Measurements from ENCODE around the gene RSPO4. TPM values are rescaled to one million over a fixed set of nuclear protein-coding genes. Genes with fewer than 3 reads are reported as not detected.

The RSPO4 gene
- total and polyA plus RNA-seq, 2 donors: 0.08 TPM; not detected in 1

- DNase-seq (ENCODE audit: extremely low spot score): no peak
- WGBS: 49% methylated on average over 5 of the region's 5 CpGs
- Histone ChIP-seq H3K4me3 (ENCODE audit: low read depth, low read length) (no peak overlapping the region), H3K4me1 (ENCODE audit: insufficient read depth) (no peaks in the 10 kb centered on the region), H3K36me3 (ENCODE audit: insufficient read depth) (no peaks in the 10 kb centered on the region), H3K27ac (ENCODE audit: low read depth) (no peak overlapping the region)
These were observed 90.1 kb downstream of the RSPO4 start for GRCh38 chr20:911882-912600.

- H3K27ac ChIP-seq (ENCODE audit: low read depth): no peak overlapping the region
- H3K36me3 ChIP-seq (ENCODE audit: insufficient read depth): no peaks in the 10 kb centered on the region
- WGBS: 55% methylated on average over 12 of the region's 12 CpGs
- DNase-seq (ENCODE audit: extremely low spot score): no peak
- no peaks in the 10 kb centered on the region for H3K4me1 ChIP-seq (ENCODE audit: insufficient read depth)
- no peak overlapping the region for H3K4me3 ChIP-seq (ENCODE audit: low read depth, low read length)
These were observed 91.0 kb downstream of the RSPO4 start for GRCh38 chr20:910870-911770.

GRCh38 chr20:910132-910869 is 91.8 kb downstream of the RSPO4 start:
- Histone ChIP-seq H3K27ac (ENCODE audit: low read depth) (no peak overlapping the region), H3K4me1 (ENCODE audit: insufficient read depth) (no peaks in the 10 kb centered on the region), H3K4me3 (ENCODE audit: low read depth, low read length) (no peak overlapping the region), H3K36me3 (ENCODE audit: insufficient read depth) (no peaks in the 10 kb centered on the region)
- 41% methylated on average over 9 of the region's 9 CpGs for WGBS
- DNase-seq (ENCODE audit: extremely low spot score): no peak

DNA sequence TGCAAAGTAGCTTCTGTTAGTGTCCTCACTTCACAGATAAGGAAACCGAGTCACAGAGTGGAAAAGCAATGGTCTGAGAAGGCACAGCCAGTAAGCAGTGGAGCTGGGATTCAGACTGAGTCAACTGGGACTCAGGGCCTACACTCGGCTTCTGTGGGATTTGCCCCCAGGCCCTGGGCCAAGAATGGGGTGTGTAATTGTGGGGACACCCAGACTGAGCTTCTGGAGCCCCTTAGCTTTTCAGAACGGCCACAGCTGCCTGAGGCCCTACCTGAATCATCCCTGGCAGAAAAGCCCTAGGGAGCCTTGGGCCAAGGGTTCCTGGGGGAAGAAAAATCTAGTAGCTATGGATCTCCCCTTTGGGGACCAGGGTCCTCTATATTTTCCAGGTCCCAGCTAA is 92.5 kb downstream of the RSPO4 start:
- 67% methylated on average over 3 of the region's 3 CpGs for WGBS
- Histone ChIP-seq H3K4me3 (ENCODE audit: low read depth, low read length) (no peak overlapping the region), H3K27ac (ENCODE audit: low read depth) (no peak overlapping the region), H3K36me3 (ENCODE audit: insufficient read depth) (no peaks in the 10 kb centered on the region), H3K4me1 (ENCODE audit: insufficient read depth) (no peaks in the 10 kb centered on the region)
- no peak for DNase-seq (ENCODE audit: extremely low spot score)

Other genes starting within 250 kb of the RSPO4 start
- gene SLC52A3, start 233.8 kb downstream of the RSPO4 start, total RNA-seq: 1.9 TPM
- 2.8 TPM for gene SLC52A3, start 233.8 kb downstream of the RSPO4 start, polyA plus RNA-seq
- 3.3 TPM for gene FAM110A, start 168.6 kb downstream of the RSPO4 start, total RNA-seq
- 6.9 TPM for gene FAM110A, start 168.6 kb downstream of the RSPO4 start, polyA plus RNA-seq
- 0.21 TPM for gene ANGPT4, start 86.0 kb downstream of the RSPO4 start, total RNA-seq
- gene ANGPT4, start 86.0 kb downstream of the RSPO4 start, polyA plus RNA-seq: 2.0 TPM
- 29.3 TPM for gene PSMF1, start 116.3 kb upstream of the RSPO4 start, total RNA-seq
- 100 TPM for gene PSMF1, start 116.3 kb upstream of the RSPO4 start, polyA plus RNA-seq
- 0.53 TPM for gene TMEM74B, start 182.7 kb upstream of the RSPO4 start, total RNA-seq
- 0.42 TPM for gene TMEM74B, start 182.7 kb upstream of the RSPO4 start, polyA plus RNA-seq
- 0.21 TPM for gene C20orf202, start 201.1 kb upstream of the RSPO4 start, total RNA-seq
- gene C20orf202, start 201.1 kb upstream of the RSPO4 start, polyA plus RNA-seq: 0.09 TPM
- gene RAD21L1, start 223.7 kb upstream of the RSPO4 start, total RNA-seq: not detected
- not detected for gene RAD21L1, start 223.7 kb upstream of the RSPO4 start, polyA plus RNA-seq